Activated CD4-positive, alpha-beta T cell treated with anti-CD3 and anti-CD28 coated beads, Interleukin-2, amount 50 U/mL, for 16 hours (primary cell): ENCODE results near the gene NRIP2.

Experiments used
- DNase-seq: peaks from one replicate; pipeline ENCODE4 v3.0.0-alpha.2; 2020

NRIP2 gene

DNA sequence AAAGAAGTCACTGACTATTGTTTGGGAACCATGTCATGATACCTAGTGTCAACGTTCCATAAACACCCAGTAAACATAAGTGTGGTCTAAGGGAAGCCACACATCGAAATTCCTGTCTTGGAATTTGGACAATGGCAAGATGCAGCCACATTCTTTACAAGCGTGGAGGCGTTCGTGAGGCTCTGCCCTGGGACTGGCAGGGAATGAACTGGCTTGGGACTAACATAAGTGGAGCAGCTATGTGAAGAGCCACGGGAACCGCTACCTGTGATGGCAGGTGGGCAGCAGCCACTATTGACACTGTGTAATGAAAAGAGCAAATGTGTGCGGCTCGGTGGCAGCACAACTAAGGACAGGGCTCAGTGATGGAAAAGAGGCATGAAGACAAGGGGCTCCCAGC, 10.0 kb upstream of the NRIP2 start:
- DNase-seq = no peak

DNA sequence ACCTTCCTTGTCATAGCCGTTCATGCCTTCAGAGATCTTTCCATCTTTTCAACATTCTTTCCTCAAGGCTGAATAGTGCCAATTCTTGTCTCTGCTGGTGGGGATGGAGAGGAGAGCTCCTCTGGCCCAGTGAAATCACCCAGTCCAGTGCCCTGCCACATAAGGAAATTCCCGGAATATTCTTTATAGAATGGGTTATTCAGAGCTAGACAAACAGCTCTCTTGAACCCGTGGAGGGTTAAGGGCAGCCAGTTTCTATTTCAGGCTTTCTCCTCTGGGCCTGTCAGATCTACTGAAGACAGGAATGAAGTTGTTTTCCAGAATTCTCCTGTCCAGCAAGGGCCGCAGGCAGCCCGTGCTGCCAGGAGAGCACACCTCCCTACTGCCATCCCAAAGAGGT, 8.1 kb upstream of the NRIP2 start:
- DNase-seq = no peak

DNA sequence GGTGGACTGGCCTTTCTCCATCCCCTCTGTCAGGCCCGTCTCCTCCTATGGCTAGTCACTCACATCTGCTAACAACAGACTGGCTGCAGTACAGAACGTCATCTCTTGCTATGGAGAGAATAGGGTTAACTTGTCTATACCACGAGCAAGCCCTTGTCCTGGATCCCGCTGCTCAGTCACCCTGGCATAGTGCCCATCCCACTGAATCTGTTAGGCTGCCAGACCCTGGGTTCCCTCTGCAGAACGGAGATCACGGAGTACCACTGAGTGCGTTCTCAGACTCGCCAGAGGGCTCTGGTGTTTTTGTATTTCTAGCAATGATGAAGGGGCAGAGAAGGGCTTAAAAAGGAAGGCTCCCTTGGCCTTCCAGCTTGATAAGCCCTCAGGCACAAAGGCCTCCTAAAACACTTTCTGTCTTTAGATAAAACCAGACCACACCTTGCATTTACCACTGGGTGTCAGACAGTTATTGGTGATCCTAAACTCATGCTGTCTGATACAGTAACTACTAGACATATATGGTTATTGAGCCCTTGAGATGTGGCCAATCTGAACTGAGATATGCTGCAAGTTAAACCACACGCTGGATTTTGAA, 6.3 kb upstream of the NRIP2 start:
- DNase-seq = no peak

DNA sequence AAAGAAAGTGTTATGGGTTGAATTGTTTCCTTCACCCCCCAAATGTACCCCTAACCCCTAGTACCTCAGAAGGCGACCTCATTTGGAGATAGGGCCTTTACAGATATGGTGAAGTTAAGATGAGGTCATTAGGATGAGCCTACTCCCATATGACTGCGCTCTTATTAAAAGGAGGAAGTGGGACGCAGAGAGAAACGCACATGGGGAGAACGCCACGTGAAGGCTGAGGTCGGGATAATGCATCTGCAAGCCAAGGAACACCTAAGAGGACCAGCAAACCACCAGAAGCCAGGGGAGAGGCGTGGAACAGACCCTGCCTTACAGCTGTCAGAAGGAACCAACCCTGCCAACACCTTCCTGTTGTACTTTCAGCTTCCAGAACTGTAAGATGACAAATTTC, 1.7 kb upstream of the NRIP2 start:
- DNase-seq = no peak

DNA sequence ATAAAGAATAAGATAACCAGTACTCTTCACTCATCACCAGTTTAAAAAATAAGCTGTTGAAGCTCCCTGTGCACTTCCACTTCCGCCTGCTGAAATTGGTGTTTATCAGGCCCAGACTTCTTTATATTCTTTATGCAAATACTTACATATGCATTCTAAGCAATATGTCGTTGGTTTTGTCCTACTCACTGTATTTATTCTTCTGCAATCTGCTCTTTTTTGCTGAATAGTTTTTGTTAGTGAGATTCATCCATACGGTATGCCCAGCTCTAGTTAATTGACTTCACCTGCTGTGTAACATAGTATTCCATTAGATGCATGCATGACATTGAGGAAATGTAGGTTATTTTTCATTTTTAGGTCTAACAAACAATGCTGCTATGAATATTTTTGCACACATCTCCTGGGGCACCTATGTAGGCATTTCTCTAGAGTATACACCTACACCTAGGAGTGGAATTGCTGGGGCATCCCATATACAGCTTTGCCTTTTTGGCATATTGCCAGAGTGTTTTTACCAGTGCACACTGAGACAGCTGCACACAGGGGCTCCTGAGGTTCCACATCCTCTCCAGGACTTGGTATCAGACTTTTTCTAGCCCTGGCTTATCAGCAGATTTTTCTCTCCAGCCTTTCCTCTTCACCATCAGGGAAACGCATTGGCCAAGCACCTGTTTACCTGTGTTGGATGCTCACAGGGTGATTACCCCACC, 1.0 kb upstream of the NRIP2 start:
- DNase-seq = no peak

DNA sequence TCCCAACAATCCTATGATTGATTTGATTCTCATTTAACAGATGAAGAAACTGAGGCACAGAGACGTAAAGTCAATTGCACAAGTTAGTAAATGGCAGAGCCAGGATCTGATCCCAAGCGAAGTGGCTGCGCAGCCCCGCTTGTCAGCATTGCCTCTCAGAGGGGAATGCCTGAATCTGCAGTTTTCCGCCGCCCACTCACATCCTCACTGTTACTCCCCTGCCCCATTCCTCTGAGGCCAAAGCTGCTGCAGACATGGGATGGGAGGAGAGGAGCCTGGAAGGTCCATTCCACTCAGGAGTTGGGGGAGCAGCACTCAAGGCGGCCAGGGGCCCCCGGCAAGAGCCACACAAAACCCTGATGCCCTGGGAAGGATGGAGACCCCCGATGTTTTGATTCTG, 1.0 kb downstream of the NRIP2 start:
- DNase-seq = no peak

DNA sequence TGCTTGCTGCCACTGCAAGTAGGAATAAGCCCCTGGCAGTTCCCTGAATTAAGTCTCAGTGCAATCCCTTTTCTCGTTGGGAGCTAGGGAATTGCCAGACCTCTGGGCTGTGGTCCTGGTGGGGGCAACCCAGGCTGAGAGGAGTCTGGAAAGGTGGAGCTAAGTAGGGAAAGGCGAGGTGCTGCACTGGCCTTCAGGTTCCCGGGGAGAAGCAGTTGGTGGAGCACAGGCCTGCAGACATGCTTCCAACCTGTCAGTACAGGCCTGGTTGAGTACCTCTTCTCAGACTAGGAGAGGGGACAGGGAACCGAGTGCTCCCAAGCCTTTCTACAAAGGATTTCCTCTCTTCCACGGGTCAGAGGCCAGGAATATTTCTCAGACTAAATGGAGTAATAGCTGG, 1.5 kb downstream of the NRIP2 start:
- DNase-seq = no peak

DNA sequence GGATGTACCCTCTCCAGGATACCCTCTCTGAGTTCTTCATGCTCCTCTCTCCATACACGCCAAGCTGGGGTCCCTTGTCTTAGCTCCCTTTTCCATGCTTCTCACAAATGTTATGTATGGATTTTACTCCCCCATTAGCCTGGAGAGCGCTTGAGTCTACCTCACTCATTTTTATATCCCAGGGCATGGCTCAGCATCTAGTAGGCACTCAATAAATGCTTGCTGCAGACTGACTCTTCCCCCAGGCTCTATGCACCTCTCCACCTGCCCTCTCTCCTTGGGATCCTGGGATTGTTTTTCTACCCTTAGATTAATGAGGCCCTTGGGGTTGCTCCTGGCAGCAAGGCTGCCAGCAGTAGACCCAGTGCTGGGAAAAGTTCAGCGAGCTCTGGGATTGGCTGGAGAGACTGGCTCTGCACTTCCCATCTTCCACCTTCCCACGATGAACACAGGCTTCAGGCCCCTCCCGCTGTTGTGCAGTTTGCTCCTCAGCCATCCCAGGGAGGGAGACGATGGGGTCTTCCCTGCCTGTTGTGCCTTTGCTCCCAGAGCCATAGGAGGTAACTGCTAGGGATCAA, 2.2 kb downstream of the NRIP2 start:
- DNase-seq = no peak

DNA sequence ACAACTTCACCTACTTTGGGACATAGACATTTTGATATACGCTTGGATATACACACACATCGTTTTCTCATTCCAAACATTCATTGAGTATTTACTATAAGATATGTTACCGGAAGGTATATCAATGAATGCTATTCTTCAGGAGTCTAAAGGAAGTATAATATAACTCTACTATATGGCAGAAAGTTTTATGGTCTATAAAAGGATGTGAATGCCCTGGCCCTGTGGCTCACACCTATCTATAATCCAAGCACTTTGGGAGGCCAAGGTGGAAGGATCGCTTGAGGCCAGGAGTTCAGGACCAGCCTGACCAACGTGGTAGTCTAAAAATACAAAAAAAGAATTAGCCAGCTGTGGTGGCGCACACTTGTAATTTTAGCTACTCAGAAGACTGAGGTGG, 5.6 kb downstream of the NRIP2 start:
- DNase-seq = no peak

DNA sequence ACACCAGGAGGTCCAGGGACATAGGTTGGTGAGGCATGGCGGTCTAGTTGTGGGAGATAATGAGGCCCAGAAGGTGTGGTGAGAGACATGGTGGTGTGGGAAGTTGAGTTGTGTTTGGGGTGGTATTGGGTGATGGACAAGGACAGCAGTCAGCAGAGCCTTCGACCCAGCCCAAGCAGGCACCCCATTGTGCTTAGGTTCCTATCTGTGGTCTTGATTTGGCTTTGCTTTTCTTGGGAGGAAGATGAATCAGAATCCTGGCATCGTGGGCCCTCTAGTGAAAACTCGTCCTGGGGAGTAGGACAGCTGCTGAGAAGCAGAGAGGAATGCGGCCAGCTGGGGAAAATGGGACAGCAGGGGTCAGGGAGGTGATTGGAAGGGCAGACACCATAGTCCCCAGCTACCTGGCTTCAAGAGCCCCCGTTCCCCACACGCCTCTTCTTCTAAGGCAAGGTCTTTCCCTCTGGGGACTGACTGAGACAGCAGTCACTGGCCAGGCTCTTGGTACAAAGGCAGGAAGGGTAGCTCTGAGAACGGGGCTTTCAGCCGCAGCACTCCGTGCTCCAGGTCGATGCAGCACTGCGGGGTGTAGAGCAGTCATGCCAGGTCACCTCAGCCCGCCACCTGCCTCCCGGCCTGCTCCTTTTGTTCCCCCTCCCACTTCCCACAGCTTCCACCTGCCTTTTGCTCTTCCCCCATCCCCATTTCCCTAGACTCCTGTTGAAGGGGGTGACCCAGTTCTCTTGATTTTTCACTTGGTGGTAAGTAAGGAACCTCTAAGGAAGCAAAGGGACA, 7.9 kb downstream of the NRIP2 start:
- no peak for DNase-seq

DNA sequence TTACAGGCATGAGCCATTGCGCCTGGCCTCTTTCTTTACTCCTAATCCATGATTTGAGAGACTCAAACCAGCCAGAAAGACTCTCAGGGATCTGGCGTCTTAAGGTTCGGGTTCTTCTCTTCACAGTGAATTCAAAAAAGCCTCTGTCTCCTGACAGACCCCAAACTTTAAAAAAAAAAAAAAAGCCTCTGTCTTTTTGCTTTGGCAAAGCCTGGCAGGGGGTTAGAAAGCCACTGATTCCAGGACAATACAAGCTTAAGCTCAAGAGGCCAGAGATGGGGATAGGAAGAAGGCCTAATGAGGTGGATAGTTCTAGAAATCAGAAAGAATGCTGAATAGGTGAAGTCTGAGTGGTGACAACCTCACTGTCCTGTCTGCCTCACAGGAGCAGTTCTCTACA, 8.8 kb downstream of the NRIP2 start:
- no peak for DNase-seq

DNA sequence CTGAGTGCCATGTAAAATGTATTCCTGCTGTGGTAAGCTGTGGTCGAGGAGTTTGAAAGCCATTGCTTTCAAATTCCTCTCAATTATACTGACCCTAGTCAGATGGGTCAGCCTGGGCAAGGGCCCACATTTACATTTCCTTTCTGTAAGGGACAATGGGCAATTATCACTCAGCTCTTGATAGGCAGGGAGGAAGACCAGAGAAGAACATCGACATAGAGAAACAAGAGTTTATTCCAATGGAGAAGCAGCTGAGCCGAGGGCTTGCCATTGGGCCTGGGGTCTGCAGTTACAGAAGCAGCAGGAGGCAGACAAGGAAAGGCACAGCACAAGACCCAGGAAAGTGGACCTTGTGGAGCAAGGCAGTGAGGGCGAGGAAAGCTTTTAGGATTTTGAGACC, 9.7 kb downstream of the NRIP2 start:
- no peak for DNase-seq

DNA sequence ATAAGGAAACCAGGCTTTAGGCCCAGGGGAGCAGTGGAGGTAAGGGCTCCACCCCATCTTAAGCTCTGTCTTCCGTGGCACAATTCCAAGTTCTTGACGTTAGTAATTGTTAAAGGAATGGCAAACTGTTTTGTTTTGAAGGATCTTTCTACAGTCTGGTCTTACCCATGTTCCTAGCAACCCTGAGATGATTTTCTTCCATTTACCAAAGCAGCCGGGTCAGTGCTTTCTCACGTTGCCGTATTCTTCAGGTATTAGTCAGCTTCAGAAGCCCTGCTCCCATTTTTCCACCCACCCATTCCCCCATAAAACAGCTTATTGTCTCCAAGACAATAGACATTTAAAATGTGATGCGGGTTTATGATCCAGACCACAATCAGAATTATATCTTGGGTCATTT, 10.3 kb downstream of the NRIP2 start:
- no peak for DNase-seq

DNA sequence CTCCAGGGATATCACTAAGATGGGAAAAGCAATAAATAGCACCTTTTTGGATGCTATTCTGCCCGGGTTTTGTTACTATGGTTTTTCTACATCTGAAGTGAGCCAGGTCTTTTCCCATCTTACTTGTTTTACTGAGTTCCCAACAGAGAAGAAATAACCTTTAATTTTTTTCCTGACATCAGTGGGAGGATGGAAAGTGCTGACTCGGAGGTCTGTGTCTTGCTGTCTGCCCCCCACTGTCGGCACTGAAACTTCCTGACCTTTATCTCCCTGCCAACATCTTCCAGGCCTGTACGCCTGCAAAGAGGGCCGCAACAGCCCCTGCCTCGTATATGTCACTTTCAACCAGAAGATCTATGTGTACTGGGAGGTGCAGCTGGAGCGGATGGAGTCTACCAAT, 11.4 kb downstream of the NRIP2 start:
- no peak for DNase-seq

DNA sequence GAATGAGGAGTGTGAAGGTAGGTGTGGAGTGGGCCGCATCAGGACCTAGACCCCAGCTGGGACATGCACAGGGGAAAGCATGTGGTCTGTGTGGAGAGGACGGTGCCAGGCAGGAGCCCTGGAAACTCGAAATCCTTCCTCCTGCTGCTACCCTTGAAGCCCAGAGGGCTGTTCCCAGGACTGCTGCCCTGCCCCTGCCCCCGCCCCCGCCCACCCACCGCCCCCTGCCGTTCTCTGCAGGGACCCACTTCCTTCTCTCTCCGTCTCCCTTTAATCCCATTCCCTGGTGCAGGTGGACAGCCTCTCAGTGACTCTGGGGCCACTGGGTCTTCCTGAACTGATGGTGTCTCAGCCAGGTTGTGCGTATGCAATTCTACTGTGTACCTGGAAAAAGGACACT, 14.4 kb downstream of the NRIP2 start:
- DNase-seq = no peak

DNA sequence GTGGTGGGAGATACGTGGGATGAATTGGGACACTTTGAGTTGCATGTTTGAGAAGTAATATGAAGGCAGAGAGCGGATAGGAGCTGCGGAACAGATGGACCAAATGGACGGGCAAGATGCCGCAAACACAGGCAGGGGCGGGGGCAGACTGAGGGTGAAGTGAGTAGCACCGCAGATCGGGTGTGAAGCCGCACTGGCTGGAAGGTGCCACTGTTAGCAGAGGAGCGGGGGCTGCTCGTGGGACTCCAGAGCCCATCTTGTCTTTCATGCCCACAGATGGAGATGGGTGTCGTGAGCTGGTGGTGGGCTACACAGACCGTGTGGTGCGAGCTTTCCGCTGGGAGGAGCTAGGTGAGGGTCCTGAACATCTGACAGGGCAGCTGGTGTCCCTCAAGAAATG, 15.0 kb downstream of the NRIP2 start:
- DNase-seq = no peak

DNA sequence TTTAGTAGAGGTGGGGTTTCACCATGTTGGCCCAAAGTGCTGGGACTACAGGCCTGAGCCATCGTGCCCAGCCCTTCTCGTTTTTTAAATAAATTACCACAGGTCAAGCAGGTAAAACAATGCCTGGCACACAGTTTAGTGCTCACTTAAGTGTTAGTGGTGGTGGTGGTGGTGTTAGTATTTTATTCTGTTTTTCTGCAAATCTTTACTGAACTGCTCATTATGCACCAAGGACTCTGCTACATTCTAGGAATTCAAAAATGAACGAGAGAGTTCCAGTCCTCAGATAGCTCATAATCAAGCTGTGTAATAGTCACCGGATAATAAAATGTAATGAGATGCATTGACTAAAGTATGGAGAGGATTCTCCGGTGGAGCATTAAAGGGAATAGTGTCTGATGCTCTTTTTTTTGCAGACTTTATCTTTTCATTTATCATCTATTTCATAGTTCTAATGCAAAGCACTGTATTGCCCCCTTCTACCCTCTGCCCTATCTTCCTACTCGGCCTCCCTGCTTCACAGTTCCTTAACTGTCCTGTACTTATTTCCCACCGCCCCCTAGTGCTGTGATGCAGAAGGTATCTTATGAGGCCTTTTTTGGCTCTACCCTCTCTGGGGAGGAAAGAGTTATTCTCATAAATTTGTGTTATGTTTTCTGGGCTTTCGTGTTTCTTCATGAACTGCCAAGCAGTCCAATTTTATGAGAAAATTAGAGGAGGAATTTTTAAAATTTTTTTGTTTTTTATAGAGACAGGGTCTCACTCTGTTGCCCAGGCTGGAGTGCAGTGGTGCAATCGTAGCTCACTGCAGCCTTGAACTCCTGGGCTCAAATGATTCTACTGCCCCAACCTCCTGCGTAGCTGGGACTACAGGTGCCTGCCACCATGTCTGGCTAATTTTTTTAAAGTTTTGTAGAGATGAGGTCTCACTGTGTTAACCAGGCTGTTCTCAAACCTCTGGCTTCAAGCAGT, 21.3 kb downstream of the NRIP2 start:
- DNase-seq = peak; percentile 73

DNA sequence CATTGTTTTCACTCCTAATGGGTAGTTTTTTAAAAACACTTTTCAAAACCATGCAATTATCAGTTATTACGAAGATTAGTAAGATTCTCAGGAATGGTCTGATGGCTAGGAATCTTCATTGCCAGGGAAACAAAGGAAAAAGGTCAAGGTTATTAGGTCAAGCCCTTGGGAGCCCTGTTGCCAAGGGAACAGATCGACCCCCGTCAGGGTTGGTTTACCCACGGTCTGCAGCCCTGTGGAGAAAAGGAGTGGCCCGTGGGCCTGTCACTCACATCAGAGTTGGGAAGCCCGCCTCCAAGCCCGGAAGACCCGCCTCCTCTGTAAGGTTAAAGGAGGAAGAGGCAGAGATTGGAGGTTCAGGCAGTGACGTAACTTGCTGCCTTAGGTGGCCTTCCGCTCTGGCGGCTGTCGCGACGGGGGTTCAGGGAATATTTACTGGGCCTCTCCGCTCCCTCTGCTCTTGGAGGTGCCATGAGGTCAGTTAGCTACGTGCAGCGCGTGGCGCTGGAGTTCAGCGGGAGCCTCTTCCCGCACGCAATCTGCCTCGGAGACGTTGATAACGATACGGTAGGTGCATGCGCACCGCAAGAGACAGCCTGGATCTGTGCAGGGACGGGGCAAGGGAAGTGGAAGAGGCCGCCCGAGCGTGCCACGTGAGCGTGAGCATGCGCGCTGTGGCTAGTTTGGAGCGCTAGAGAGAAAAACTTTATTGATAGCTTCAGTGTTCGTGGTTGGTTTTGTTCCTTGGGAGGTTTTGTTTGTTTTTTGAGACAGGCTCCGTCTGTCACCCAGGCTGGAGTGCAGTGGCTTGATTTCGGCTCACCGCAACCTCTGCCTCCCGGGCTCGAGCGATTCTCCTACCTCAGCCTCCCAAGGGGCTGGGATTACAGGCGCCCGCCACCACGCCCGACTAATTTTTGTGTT, 22.3 kb downstream of the NRIP2 start, which contains the start of gene ITFG2:
Gene ITFG2 (plus strand): TSS at position 379 of the 924 bp plus-strand sequence. CDS start 93 bp downstream, at position 472.
- peak; percentile 99 for DNase-seq

DNA sequence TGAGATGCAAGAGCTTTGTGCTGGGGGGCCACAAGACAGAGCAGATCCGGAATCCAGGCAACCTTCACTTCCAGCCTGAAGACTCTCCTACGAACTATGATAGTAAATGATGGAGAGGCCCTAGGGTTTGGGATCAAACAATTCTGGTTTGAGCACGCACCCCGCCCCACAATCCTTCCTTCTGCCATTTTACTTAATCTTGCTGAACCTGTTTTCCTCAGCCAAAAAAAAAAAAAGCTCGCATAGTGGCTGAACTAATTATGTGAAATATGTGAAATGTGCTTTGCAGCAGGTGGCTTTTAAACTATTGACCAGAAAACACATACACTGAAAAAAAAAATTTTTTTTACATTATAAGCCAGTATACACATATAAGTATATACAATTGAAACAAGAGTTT, 23.0 kb downstream of the NRIP2 start:
- no peak for DNase-seq

DNA sequence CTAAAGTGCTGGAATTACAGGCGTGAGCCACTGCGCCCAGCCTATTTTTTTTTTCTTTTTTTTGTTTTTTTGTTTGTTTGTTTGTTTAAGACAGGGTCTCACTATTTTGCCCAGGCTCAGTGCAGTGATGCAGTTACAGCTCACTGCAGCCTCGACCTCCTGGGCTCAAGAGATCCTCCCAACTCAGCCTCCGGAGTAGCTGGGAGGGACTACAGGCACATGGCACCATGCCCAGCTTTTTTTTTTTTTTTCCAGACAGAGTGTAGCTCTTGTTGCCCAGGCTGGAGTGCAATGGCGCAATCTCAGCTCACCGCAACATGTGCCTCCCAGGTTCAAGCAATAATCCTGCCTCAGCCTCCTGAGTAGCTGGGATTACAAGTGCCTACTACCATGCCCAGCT, 28.1 kb downstream of the NRIP2 start:
- no peak for DNase-seq

DNA sequence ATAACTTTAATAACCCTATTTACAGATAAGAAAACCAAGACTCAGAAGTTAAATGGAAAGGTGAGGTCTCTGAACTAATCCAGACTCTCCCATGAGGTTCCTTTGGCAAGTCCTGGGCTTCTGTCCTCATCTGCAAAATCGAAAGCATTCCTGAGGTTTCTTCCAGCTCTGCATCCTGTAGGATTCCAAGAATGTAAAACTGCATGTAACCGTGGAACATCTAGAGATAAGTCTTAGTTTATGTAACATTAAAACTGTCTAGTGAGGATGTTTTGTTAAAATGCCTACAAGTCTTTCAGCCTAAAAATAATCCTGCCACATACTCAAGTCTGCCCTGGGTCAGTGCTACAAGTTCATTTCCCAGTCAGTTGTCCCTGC, 29.7 kb downstream of the NRIP2 start:
- DNase-seq = no peak
